ENCODE measurements around the gene ATE1.

GRCh38 chr10:121772406-121772805 is 155.4 kb downstream of the ATE1 start:
- no peak for TF ChIP-seq EGR1 (IDR thresholded peaks at IDR 0.05; ENCODE audit: low read depth)
- no peak for TF ChIP-seq EZH2 (IDR thresholded peaks at IDR 0.05)
- TF ChIP-seq, protein P1, sequence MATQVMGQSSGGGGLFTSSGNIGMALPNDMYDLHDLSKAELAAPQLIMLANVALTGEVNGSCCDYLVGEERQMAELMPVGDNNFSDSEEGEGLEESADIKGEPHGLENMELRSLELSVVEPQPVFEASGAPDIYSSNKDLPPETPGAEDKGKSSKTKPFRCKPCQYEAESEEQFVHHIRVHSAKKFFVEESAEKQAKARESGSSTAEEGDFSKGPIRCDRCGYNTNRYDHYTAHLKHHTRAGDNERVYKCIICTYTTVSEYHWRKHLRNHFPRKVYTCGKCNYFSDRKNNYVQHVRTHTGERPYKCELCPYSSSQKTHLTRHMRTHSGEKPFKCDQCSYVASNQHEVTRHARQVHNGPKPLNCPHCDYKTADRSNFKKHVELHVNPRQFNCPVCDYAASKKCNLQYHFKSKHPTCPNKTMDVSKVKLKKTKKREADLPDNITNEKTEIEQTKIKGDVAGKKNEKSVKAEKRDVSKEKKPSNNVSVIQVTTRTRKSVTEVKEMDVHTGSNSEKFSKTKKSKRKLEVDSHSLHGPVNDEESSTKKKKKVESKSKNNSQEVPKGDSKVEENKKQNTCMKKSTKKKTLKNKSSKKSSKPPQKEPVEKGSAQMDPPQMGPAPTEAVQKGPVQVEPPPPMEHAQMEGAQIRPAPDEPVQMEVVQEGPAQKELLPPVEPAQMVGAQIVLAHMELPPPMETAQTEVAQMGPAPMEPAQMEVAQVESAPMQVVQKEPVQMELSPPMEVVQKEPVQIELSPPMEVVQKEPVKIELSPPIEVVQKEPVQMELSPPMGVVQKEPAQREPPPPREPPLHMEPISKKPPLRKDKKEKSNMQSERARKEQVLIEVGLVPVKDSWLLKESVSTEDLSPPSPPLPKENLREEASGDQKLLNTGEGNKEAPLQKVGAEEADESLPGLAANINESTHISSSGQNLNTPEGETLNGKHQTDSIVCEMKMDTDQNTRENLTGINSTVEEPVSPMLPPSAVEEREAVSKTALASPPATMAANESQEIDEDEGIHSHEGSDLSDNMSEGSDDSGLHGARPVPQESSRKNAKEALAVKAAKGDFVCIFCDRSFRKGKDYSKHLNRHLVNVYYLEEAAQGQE (IDR thresholded peaks at IDR 0.05; ENCODE audit: low read depth) = no peak
- no peak for TF ChIP-seq CEBPB (IDR thresholded peaks at IDR 0.05; ENCODE audit: low read depth)
- TF ChIP-seq POLR2A (IDR thresholded peaks at IDR 0.05; ENCODE audit: borderline replicate concordance, extremely low read depth, insufficient read depth, insufficient read length) = no peak
- TF ChIP-seq, protein P2, sequence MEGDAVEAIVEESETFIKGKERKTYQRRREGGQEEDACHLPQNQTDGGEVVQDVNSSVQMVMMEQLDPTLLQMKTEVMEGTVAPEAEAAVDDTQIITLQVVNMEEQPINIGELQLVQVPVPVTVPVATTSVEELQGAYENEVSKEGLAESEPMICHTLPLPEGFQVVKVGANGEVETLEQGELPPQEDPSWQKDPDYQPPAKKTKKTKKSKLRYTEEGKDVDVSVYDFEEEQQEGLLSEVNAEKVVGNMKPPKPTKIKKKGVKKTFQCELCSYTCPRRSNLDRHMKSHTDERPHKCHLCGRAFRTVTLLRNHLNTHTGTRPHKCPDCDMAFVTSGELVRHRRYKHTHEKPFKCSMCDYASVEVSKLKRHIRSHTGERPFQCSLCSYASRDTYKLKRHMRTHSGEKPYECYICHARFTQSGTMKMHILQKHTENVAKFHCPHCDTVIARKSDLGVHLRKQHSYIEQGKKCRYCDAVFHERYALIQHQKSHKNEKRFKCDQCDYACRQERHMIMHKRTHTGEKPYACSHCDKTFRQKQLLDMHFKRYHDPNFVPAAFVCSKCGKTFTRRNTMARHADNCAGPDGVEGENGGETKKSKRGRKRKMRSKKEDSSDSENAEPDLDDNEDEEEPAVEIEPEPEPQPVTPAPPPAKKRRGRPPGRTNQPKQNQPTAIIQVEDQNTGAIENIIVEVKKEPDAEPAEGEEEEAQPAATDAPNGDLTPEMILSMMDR (IDR thresholded peaks at IDR 0.05 in 2 of 3, conservative IDR thresholded peaks at IDR 0.05 in 1 of 3; ENCODE audit: borderline replicate concordance in 1 of 3, insufficient read depth in 1 of 3, low read depth in 2 of 3, low read length in 2 of 3) = no peak
- TF ChIP-seq POLR2AphosphoS5 (IDR thresholded peaks at IDR 0.05; ENCODE audit: low read depth, low read length) = no peak
- TF ChIP-seq ELF1 (IDR thresholded peaks at IDR 0.05; ENCODE audit: borderline replicate concordance, low read depth) = no peak
- TF ChIP-seq SIN3A (IDR thresholded peaks at IDR 0.05; ENCODE audit: low read depth) = no peak

All from HCT116 (cell line).